Measurements from ENCODE around the gene STARD3. TPM values are rescaled to one million over a fixed set of nuclear protein-coding genes. Genes with fewer than 3 reads are reported as not detected.

Gene STARD3
- total RNA-seq, 1 experiment from 2014 or later: 30.1 TPM

GRCh38 chr17:39658346-39658745 lies 21.4 kb downstream of the STARD3 start:
- H3K27ac Mint-ChIP-seq (ENCODE audit: low read depth, unreplicated experiment): no peak overlapping the region
- CTCF ChIA-PET: no interaction called here

GRCh38 chr17:39658760-39659159 lies 21.8 kb downstream of the STARD3 start:
- Mint-ChIP-seq H3K27ac (ENCODE audit: low read depth, unreplicated experiment) (no peak overlapping the region), H3K4me3 (ENCODE audit: unreplicated experiment) (no peak overlapping the region), H3K9me3 (ENCODE audit: unreplicated experiment) (no peaks in the 10 kb centered on the region), H3K27me3 (ENCODE audit: insufficient read depth, unreplicated experiment) (no peaks in the 10 kb centered on the region), H3K4me1 (ENCODE audit: insufficient read depth, unreplicated experiment) (no peaks in the 10 kb centered on the region), H3K36me3 (ENCODE audit: insufficient read depth, unreplicated experiment) (peaks cover 20% of the 10 kb centered on the region)
- no peak for DNase-seq (ENCODE audit: unreplicated experiment)
- POLR2A ChIA-PET: interaction anchor here (0.6 kb wide), 1 partner anchor 108 kb away, joined by 3 read pairs; no protein-coding TSS in a partner anchor
- no peak for TF ChIP-seq CTCF (IDR thresholded peaks at IDR 0.05; ENCODE audit: unreplicated experiment)
- intact Hi-C loops (cut with micrococcal nuclease): no loop called here
- BruUV-seq (replicated peaks): no TSS peak
- CTCF ChIA-PET: no interaction called here

More at GRCh38 chr17:39658346-39658745, 21.4 kb downstream of the STARD3 start:
- Mint-ChIP-seq H3K27me3 (ENCODE audit: insufficient read depth, unreplicated experiment) (no peaks in the 10 kb centered on the region), H3K4me1 (ENCODE audit: insufficient read depth, unreplicated experiment) (no peaks in the 10 kb centered on the region), H3K9me3 (ENCODE audit: unreplicated experiment) (no peaks in the 10 kb centered on the region), H3K36me3 (ENCODE audit: insufficient read depth, unreplicated experiment) (peaks cover 20% of the 10 kb centered on the region), H3K4me3 (ENCODE audit: unreplicated experiment) (no peak overlapping the region)
- POLR2A ChIA-PET: interaction anchor here (0.6 kb wide), 1 partner anchor 109 kb away, joined by 3 read pairs; no protein-coding TSS in a partner anchor
- BruUV-seq (replicated peaks): no TSS peak
- no peak for TF ChIP-seq CTCF (IDR thresholded peaks at IDR 0.05; ENCODE audit: unreplicated experiment)
- intact Hi-C loops (cut with micrococcal nuclease): no loop called here
- no peak for DNase-seq (ENCODE audit: unreplicated experiment)

- Mint-ChIP-seq H3K4me3 (ENCODE audit: unreplicated experiment) (no peak overlapping the region), H3K27me3 (ENCODE audit: insufficient read depth, unreplicated experiment) (no peaks in the 10 kb centered on the region), H3K4me1 (ENCODE audit: insufficient read depth, unreplicated experiment) (peaks cover 3% of the 10 kb centered on the region), H3K27ac (ENCODE audit: low read depth, unreplicated experiment) (no peak overlapping the region), H3K36me3 (ENCODE audit: insufficient read depth, unreplicated experiment) (peaks cover 20% of the 10 kb centered on the region), H3K9me3 (ENCODE audit: unreplicated experiment) (no peaks in the 10 kb centered on the region)
- intact Hi-C loops (cut with micrococcal nuclease): no loop called here
- no TSS peak for BruUV-seq (replicated peaks)
- no peak for TF ChIP-seq CTCF (IDR thresholded peaks at IDR 0.05; ENCODE audit: unreplicated experiment)
- CTCF ChIA-PET: interaction anchor here (0.5 kb wide), 1 partner anchor 109 kb away, joined by 3 read pairs; no protein-coding TSS in a partner anchor
- POLR2A ChIA-PET: interaction anchor here (1.2 kb wide), 1 partner anchor 11 kb away, joined by 5 read pairs; no protein-coding TSS in a partner anchor
- no peak for DNase-seq (ENCODE audit: unreplicated experiment)
Measured at GRCh38 chr17:39659279-39660010, 22.5 kb downstream of the STARD3 start.

GRCh38 chr17:39660011-39660360 lies 23.0 kb downstream of the STARD3 start:
- H3K4me3 Mint-ChIP-seq (ENCODE audit: unreplicated experiment): no peak overlapping the region
- no peak for TF ChIP-seq CTCF (IDR thresholded peaks at IDR 0.05; ENCODE audit: unreplicated experiment)
- POLR2A ChIA-PET: interaction anchor here (1.2 kb wide), 1 partner anchor 11 kb away, joined by 5 read pairs; no protein-coding TSS in a partner anchor
- no peak overlapping the region for H3K27ac Mint-ChIP-seq (ENCODE audit: low read depth, unreplicated experiment)
- CTCF ChIA-PET: interaction anchor here (0.5 kb wide), 1 partner anchor 110 kb away, joined by 3 read pairs; no protein-coding TSS in a partner anchor
- peaks cover 3% of the 10 kb centered on the region for H3K4me1 Mint-ChIP-seq (ENCODE audit: insufficient read depth, unreplicated experiment)
- H3K9me3 Mint-ChIP-seq (ENCODE audit: unreplicated experiment): no peaks in the 10 kb centered on the region
- no peaks in the 10 kb centered on the region for H3K27me3 Mint-ChIP-seq (ENCODE audit: insufficient read depth, unreplicated experiment)
- DNase-seq (ENCODE audit: unreplicated experiment): no peak
- BruUV-seq (replicated peaks): no TSS peak
- intact Hi-C loops (cut with micrococcal nuclease): no loop called here
- peaks cover 19% of the 10 kb centered on the region for H3K36me3 Mint-ChIP-seq (ENCODE audit: insufficient read depth, unreplicated experiment)
